Measurements from ENCODE around the gene HOXA6.

Gene HOXA6

DNA sequence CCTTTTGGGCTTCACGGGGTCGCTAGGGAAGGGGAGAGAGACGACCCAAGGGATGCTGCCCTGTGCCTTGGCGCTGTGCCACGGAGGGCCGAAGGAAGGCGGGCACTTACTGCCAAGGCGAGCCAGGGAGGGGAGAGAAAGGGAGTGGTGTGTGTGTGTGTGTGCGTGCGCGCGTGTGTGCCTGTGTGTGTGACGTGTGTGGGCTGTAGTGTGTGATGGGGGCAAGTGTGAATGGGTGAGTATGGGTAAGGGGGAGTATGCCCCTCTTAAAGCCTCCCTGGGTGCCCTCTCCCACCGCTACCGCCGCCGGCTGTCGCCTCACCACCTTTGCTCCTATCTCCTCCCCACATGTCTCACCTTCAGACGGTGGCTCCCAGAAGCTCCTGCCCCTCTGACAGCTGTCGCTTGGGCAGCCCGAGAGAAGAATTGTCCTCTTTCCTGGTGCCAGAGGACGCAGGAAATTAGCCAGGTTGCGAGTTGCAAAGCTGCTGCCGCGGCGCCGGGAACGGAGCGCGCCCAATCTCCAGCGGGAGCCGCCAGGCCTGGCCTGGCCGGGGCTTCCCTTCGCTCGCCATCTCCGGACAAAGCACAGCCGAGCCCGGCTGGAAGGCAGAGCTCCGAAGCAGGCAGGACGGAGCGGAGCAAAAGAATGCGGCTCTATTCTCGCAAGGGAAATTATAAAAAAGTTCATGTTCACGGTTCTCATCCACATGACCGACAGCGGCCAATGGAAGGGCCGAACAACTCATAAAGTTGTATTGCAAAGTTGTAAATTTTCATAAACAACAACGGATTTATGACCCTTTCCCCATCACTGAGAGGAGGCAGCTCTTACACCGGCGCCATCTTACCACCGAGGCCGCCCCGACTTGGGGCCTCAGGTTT, 4.6 kb upstream of the HOXA6 start, which contains the start of gene HOXA3:
Gene HOXA3, minus strand, starts transcription at position 653 of the 885 bp plus-strand sequence. CDS start 41,943 bp downstream, outside the sequence.
- Histone ChIP-seq H3K27me3 (ENCODE audit: insufficient read depth, poor library complexity, severe bottlenecking) (no peaks in the 10 kb centered on the region), H3K9me3 (ENCODE audit: severe bottlenecking) (no peaks in the 10 kb centered on the region), H3K36me3 (ENCODE audit: low read depth) (no peaks in the 10 kb centered on the region), H3K27ac (ENCODE audit: poor library complexity, severe bottlenecking) (peak within 1 kb of the TSS; percentile 85), H3K4me1 (ENCODE audit: insufficient read depth, poor library complexity, severe bottlenecking) (peaks cover 8% of the 10 kb centered on the region), H3K4me3 (ENCODE audit: severe bottlenecking) (peak within 1 kb of the TSS; percentile 38)
- peak; percentile 7; the same call in 1 of the 3 replicates for ATAC-seq (ENCODE audit: low read depth)
- TF ChIP-seq, protein P1, sequence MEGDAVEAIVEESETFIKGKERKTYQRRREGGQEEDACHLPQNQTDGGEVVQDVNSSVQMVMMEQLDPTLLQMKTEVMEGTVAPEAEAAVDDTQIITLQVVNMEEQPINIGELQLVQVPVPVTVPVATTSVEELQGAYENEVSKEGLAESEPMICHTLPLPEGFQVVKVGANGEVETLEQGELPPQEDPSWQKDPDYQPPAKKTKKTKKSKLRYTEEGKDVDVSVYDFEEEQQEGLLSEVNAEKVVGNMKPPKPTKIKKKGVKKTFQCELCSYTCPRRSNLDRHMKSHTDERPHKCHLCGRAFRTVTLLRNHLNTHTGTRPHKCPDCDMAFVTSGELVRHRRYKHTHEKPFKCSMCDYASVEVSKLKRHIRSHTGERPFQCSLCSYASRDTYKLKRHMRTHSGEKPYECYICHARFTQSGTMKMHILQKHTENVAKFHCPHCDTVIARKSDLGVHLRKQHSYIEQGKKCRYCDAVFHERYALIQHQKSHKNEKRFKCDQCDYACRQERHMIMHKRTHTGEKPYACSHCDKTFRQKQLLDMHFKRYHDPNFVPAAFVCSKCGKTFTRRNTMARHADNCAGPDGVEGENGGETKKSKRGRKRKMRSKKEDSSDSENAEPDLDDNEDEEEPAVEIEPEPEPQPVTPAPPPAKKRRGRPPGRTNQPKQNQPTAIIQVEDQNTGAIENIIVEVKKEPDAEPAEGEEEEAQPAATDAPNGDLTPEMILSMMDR (IDR thresholded peaks at IDR 0.05; ENCODE audit: poor library complexity, severe bottlenecking) = no peak
- peak; percentile 70 for DNase-seq (ENCODE audit: low spot score)

DNA sequence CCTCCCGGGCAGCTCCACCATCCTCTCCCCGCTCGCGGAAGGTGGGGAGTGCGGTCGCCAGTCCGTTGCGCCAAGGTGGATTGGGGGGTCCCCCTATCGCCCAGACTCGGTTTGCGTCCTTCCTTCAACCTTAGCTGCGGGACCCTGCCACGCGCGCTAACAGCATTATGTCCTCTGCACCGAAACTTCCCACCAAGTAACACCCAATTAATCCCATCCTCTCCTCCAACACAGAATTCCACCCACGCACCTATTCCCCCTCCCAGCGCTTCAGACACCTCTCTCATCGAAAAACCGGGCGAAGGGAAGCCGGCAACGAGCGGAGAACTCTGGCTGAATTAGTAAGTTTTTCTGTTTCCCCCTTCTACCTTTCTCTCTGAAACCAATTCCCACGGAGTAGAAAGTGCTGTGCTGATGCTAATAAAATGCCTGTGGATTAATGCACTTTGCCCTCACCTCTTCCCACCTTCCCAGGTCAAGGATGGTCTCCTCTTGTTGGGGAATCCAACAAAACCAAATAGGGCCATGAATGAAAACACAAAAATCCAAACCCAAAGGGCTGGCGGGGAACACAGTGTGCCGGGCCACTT, 3.9 kb upstream of the HOXA6 start:
- Histone ChIP-seq H3K27ac (ENCODE audit: poor library complexity, severe bottlenecking) (peak overlapping the region; percentile 85), H3K4me1 (ENCODE audit: insufficient read depth, poor library complexity, severe bottlenecking) (peaks cover 12% of the 10 kb centered on the region), H3K9me3 (ENCODE audit: severe bottlenecking) (no peaks in the 10 kb centered on the region), H3K36me3 (ENCODE audit: low read depth) (no peaks in the 10 kb centered on the region), H3K4me3 (ENCODE audit: severe bottlenecking) (peak overlapping the region; percentile 38), H3K27me3 (ENCODE audit: insufficient read depth, poor library complexity, severe bottlenecking) (no peaks in the 10 kb centered on the region)
- TF ChIP-seq, protein P1 (IDR thresholded peaks at IDR 0.05; ENCODE audit: poor library complexity, severe bottlenecking) = no peak
- ATAC-seq (ENCODE audit: low read depth) (no peak), DNase-seq (ENCODE audit: low spot score) (peak; percentile 63)

DNA sequence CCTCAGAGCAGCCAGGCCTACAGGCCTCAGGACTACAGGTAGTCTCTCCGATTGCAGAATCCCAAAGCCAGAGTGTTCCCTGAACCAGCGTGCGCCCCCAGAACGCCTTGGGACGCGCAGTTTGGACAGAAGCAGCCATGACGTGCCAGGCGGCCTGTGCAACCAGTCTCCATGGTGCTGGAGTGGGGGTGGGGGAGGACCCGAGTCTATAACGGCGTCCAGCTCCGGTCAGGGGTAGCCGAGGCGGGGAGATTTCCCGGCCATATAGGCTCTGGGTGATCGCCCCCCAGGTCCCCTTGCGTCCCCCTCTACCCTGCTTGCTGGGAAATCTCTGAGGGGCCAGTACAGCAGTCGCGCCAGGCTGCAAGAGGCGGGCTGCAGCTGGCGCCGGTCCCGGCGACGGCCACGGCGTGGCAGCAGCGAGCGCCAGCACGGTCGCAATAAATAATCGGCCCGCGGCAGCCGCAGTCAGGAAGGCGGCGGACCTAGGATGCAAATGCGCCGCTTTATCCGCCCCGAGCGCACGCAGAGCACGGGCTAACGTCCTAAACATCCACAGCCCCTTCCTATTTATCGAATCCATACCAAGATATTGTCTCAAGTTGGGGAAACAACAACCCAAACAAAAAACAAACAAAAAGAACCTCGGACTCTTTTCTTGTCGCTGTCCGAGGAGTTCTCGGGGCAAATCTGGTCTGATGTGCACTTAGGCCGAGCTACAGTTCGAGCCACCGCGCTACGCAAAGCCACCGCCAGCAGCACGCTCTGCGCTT, 3.2 kb upstream of the HOXA6 start:
- Histone ChIP-seq H3K27me3 (ENCODE audit: insufficient read depth, poor library complexity, severe bottlenecking) (no peaks in the 10 kb centered on the region), H3K4me3 (ENCODE audit: severe bottlenecking) (peak overlapping the region; percentile 38), H3K9me3 (ENCODE audit: severe bottlenecking) (no peaks in the 10 kb centered on the region), H3K27ac (ENCODE audit: poor library complexity, severe bottlenecking) (peak overlapping the region; percentile 85), H3K36me3 (ENCODE audit: low read depth) (no peaks in the 10 kb centered on the region), H3K4me1 (ENCODE audit: insufficient read depth, poor library complexity, severe bottlenecking) (peaks cover 14% of the 10 kb centered on the region)
- TF ChIP-seq, protein P1 (IDR thresholded peaks at IDR 0.05; ENCODE audit: poor library complexity, severe bottlenecking) = peak; percentile 92
- DNase-seq (ENCODE audit: low spot score) (peak; percentile 85), ATAC-seq (ENCODE audit: low read depth) (peak; percentile 41)

DNA sequence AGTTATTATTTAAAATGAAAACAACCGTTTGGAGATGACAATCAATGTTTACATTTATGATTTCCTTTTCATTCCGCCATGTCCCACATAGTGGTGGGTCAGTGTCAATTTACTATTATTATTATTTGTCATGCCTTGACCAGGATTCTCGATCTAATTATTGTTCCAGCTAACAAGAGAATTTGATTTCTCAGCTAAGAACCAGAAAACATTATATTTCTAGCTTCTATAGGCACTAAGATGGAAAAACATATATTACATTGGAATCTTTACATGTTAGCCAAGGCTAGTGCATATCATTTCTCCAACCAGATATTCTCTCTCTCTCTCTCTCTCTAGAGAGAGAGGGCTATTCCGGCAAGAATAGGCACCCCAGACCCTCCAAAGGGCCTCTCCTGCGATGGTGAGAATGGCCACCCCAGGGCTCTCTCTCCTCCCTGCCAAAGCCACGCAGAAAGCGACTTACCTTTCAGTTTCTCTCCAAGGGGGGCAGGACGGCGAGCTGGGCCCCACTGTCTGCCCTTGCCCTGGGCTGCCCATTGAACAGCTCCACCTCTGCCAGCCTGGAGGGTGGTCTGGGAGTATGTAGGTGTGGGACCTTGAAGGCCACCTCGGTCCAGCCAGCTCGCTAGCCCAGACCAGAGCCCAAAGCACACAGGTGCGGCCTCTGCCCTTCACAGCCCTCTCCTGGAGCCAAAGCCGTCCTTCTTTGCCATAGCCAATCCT, 2.4 kb upstream of the HOXA6 start:
- H3K36me3 ChIP-seq (ENCODE audit: low read depth) = no peaks in the 10 kb centered on the region
- H3K9me3 ChIP-seq (ENCODE audit: severe bottlenecking) = no peaks in the 10 kb centered on the region
- peak overlapping the region; percentile 85 for H3K27ac ChIP-seq (ENCODE audit: poor library complexity, severe bottlenecking)
- ATAC-seq (ENCODE audit: low read depth) (peak; percentile 13), DNase-seq (ENCODE audit: low spot score) (peak; percentile 56)
- peak overlapping the region; percentile 38 for H3K4me3 ChIP-seq (ENCODE audit: severe bottlenecking)
- TF ChIP-seq, protein P1 (IDR thresholded peaks at IDR 0.05; ENCODE audit: poor library complexity, severe bottlenecking) = no peak
- H3K27me3 ChIP-seq (ENCODE audit: insufficient read depth, poor library complexity, severe bottlenecking) = no peaks in the 10 kb centered on the region
- H3K4me1 ChIP-seq (ENCODE audit: insufficient read depth, poor library complexity, severe bottlenecking) = peaks cover 12% of the 10 kb centered on the region

Data from RWPE2 (cell line).